Lung (tissue), 12 donors: ENCODE results near the gene CKAP5. TPM values are rescaled to one million over a fixed set of nuclear protein-coding genes. Genes with fewer than 3 reads are reported as not detected.

Source experiments
- ATAC-seq: fragments of 200-7000 bp; cut with Tn5 transposase; one replicate; pipeline ENCODE4 v1.9.1; 2020; ENCODE audit warnings: moderate number of reproducible peaks; ENCODE audit not compliant: insufficient read depth, low FRiP score
- DNase-seq, 3 donors: peaks; one replicate each; pipeline ENCODE4 v3.0.0-alpha.2; 2013 to 2017
- H3K27ac ChIP-seq, 2 donors: one replicate each; pipeline ENCODE4 v1.5.1; 2013; ENCODE audit warnings: mild to moderate bottlenecking in 2 of 2, moderate library complexity in 2 of 2, control low read depth in 1 of 2, inconsistent platforms in 1 of 2, low read depth in 1 of 2, low read length in 1 of 2
- H3K27me3 ChIP-seq, 3 donors: one replicate each; pipeline ENCODE4 v1.5.1; 2013; ENCODE audit warnings: low read length in 2 of 3; ENCODE audit not compliant: control insufficient read depth in 3 of 3, insufficient read depth in 3 of 3
- H3K36me3 ChIP-seq, 4 donors: one replicate each; pipeline ENCODE4 v1.5.1; 2013; ENCODE audit warnings: low read length in 4 of 4, mild to moderate bottlenecking in 1 of 4, moderate library complexity in 1 of 4; ENCODE audit not compliant: control insufficient read depth in 4 of 4, insufficient read depth in 4 of 4
- H3K4me1 ChIP-seq, 5 donors: one replicate each; pipeline ENCODE4 v1.5.1; 2013; ENCODE audit warnings: low read length in 5 of 5, mild to moderate bottlenecking in 2 of 5, moderate library complexity in 1 of 5; ENCODE audit not compliant: control insufficient read depth in 5 of 5, insufficient read depth in 5 of 5
- H3K4me3 ChIP-seq: one replicate; pipeline ENCODE4 v1.5.1; 2013; ENCODE audit warnings: mild to moderate bottlenecking, control low read depth, moderate library complexity
- H3K9ac ChIP-seq, 2 donors: one replicate each; pipeline ENCODE4 v1.5.1; 2013; ENCODE audit warnings: low read length in 2 of 2, control low read depth in 1 of 2; ENCODE audit not compliant: insufficient read depth in 1 of 2
- H3K9me3 ChIP-seq, 4 donors: one replicate each; pipeline ENCODE4 v1.5.1; 2013; ENCODE audit warnings: low read length in 3 of 4, mild to moderate bottlenecking in 1 of 4, moderate library complexity in 1 of 4; ENCODE audit not compliant: control insufficient read depth in 4 of 4, insufficient read depth in 3 of 4
- CTCF ChIP-seq: IDR thresholded peaks from 2 replicates; pipeline ENCODE4 v1.5.1; 2012; ENCODE audit warnings: mild to moderate bottlenecking; ENCODE audit errors: control extremely low read depth, extremely low read depth
- WGBS, 2 donors: extraction: QIAGEN DNeasy Blood & Tissue Kit; methylation state at CpG; one replicate each; pipeline ENCODE4 v1.1.7; 2013; 5-methylcytosine and 5-hydroxymethylcytosine counted together
- polyA plus RNA-seq, 2 donors: library from polyadenylated mRNA; stranded (reverse); fragments of 200-250 nt; gene quantifications; one replicate each; pipeline ENCODE4 v1.2.1, GENCODE V29; 2013
- total RNA-seq, 2 donors: library from RNA; depleted of rRNA in 1 of 2; stranded (reverse); fragments of >200 nt in 1 of 2; gene quantifications; one replicate each; pipeline ENCODE4 v1.2.1, GENCODE V29; 2014 to 2021
- donor health status: control.
- donor health status: control.
- donor health status: Bipolar disorder and iron deficiency.
- donor health status: healthy.
- donor health status: DM: yes; HTN: yes; CAD: no.

The CKAP5 gene
- total and polyA plus RNA-seq, 4 donors: 5.7 to 76.7 (median 32.2) TPM

GRCh38 chr11:46741600-46742484 is 104.2 kb downstream of the CKAP5 start:
- Histone ChIP-seq H3K27ac (no peak overlapping the region), H3K9me3 (no peaks in the 10 kb centered on the region), H3K27me3 (no peaks in the 10 kb centered on the region), H3K9ac (no peak overlapping the region), H3K36me3 (peaks cover 23 to 41% (median 31%) of the 10 kb centered on the region in 4 donors), H3K4me3 (no peak overlapping the region), H3K4me1 (no peaks in the 10 kb centered on the region)
- ATAC-seq: no peak
- TF ChIP-seq CTCF: no peak
- no peak for DNase-seq
- 79 to 80% methylated on average over 12 of the region's 12 CpGs for WGBS, 2 donors

GRCh38 chr11:46738887-46739286 is 107.2 kb downstream of the CKAP5 start:
- no peak for TF ChIP-seq CTCF
- no peak overlapping the region for H3K9ac ChIP-seq
- H3K27ac ChIP-seq: no peak overlapping the region
- ATAC-seq (no peak), DNase-seq (no peak)
- no peaks in the 10 kb centered on the region for H3K4me1 ChIP-seq
- H3K4me3 ChIP-seq: no peak overlapping the region
- peaks cover 12 to 18% (median 13%) of the 10 kb centered on the region in 4 donors for H3K36me3 ChIP-seq
- 81 to 84% methylated on average over 6 of the region's 6 CpGs for WGBS, 2 donors
- H3K9me3 ChIP-seq: no peaks in the 10 kb centered on the region
- H3K27me3 ChIP-seq: no peaks in the 10 kb centered on the region

GRCh38 chr11:46737699-46738098 is 108.4 kb downstream of the CKAP5 start:
- Histone ChIP-seq H3K4me1 (no peaks in the 10 kb centered on the region), H3K9me3 (no peaks in the 10 kb centered on the region), H3K9ac (no peak overlapping the region), H3K27ac (no peak overlapping the region), H3K36me3 (peaks cover 2 to 9% (median 6%) of the 10 kb centered on the region in 4 donors), H3K4me3 (no peak overlapping the region), H3K27me3 (no peaks in the 10 kb centered on the region)
- whole genome bisulfite sequencing, 2 donors: 93 to 95% methylated on average over 11 of the region's 11 CpGs
- TF ChIP-seq CTCF: no peak
- no peak for DNase-seq
- ATAC-seq: no peak
